ENCODE measurements around the gene COL4A5. TPM values are rescaled to one million over a fixed set of nuclear protein-coding genes. Genes with fewer than 3 reads are reported as not detected.

COL4A5 gene
- total RNA-seq, 2 experiments from 2014 or later: not detected

- Histone ChIP-seq H3K27me3 (ENCODE audit: control insufficient read depth in 1 of 2, insufficient read depth in 2 of 2, low read length in 2 of 2) (peaks cover 13 to 33% of the 10 kb centered on the region in 2 experiments), H3K4me1 (ENCODE audit: insufficient read depth, low read length) (no peaks in the 10 kb centered on the region), H3K36me3 (ENCODE audit: insufficient read depth, low read length) (no peaks in the 10 kb centered on the region), H3K27ac (ENCODE audit: low read depth in 1 of 2, low read length in 2 of 2) (no peak overlapping the region), H3K4me3 (ENCODE audit: low read length) (no peak overlapping the region), H3K9me3 (ENCODE audit: control insufficient read depth in 1 of 2, insufficient read depth in 1 of 2, low read length in 2 of 2) (peaks cover 0 to 13% of the 10 kb centered on the region in 2 experiments)
- H3K36me3 Mint-ChIP-seq (ENCODE audit: low read depth): no peaks in the 10 kb centered on the region
- H3K4me1 Mint-ChIP-seq (ENCODE audit: low read depth): no peaks in the 10 kb centered on the region
- H3K4me3 Mint-ChIP-seq: no peak overlapping the region
- no peak overlapping the region for H3K27ac Mint-ChIP-seq
- no peak for TF ChIP-seq CTCF (IDR thresholded peaks at IDR 0.05)
- CTCF ChIA-PET: no interaction called here
- H3K27me3 Mint-ChIP-seq: peaks cover 48% of the 10 kb centered on the region
- ATAC-seq (ENCODE audit: poor library complexity) (no peak), DNase-seq (no peak)
- H3K9me3 Mint-ChIP-seq: no peaks in the 10 kb centered on the region
- intact Hi-C loops (cut with DNase I, micrococcal nuclease): no loop called here
- POLR2A ChIA-PET: no interaction called here
Measured at GRCh38 chrX:108734426-108734825, 294.8 kb downstream of the COL4A5 start.

GRCh38 chrX:108735091-108735678 lies 295.5 kb downstream of the COL4A5 start:
- ATAC-seq (ENCODE audit: poor library complexity): no peak
- Mint-ChIP-seq H3K4me1 (ENCODE audit: low read depth) (no peaks in the 10 kb centered on the region), H3K36me3 (ENCODE audit: low read depth) (no peaks in the 10 kb centered on the region), H3K9me3 (no peaks in the 10 kb centered on the region), H3K27ac (no peak overlapping the region), H3K4me3 (no peak overlapping the region), H3K27me3 (peaks cover 47% of the 10 kb centered on the region)
- ChIA-PET POLR2A (no interaction called here), CTCF (no interaction called here)
- intact Hi-C loops (cut with DNase I, micrococcal nuclease): no loop called here
- Histone ChIP-seq H3K27me3 (ENCODE audit: control insufficient read depth in 1 of 2, insufficient read depth in 2 of 2, low read length in 2 of 2) (peaks cover 13 to 33% of the 10 kb centered on the region in 2 experiments), H3K36me3 (ENCODE audit: insufficient read depth, low read length) (no peaks in the 10 kb centered on the region), H3K27ac (ENCODE audit: low read depth in 1 of 2, low read length in 2 of 2) (no peak overlapping the region), H3K9me3 (ENCODE audit: control insufficient read depth in 1 of 2, insufficient read depth in 1 of 2, low read length in 2 of 2) (peaks cover 0 to 13% of the 10 kb centered on the region in 2 experiments), H3K4me1 (ENCODE audit: insufficient read depth, low read length) (no peaks in the 10 kb centered on the region), H3K4me3 (ENCODE audit: low read length) (no peak overlapping the region)
- DNase-seq: no peak
- no peak for TF ChIP-seq CTCF (IDR thresholded peaks at IDR 0.05)

- no peak overlapping the region for H3K27ac Mint-ChIP-seq
- no peaks in the 10 kb centered on the region for H3K36me3 ChIP-seq (ENCODE audit: insufficient read depth, low read length)
- DNase-seq (no peak), ATAC-seq (ENCODE audit: poor library complexity) (no peak)
- H3K36me3 Mint-ChIP-seq (ENCODE audit: low read depth): no peaks in the 10 kb centered on the region
- ChIA-PET POLR2A (no interaction called here), CTCF (no interaction called here)
- TF ChIP-seq CTCF (IDR thresholded peaks at IDR 0.05): no peak
- peaks cover 13 to 33% of the 10 kb centered on the region in 2 experiments for H3K27me3 ChIP-seq (ENCODE audit: control insufficient read depth in 1 of 2, insufficient read depth in 2 of 2, low read length in 2 of 2)
- peaks cover 0 to 13% of the 10 kb centered on the region in 2 experiments for H3K9me3 ChIP-seq (ENCODE audit: control insufficient read depth in 1 of 2, insufficient read depth in 1 of 2, low read length in 2 of 2)
- H3K4me1 ChIP-seq (ENCODE audit: insufficient read depth, low read length): no peaks in the 10 kb centered on the region
- peaks cover 46% of the 10 kb centered on the region for H3K27me3 Mint-ChIP-seq
- H3K9me3 Mint-ChIP-seq: no peaks in the 10 kb centered on the region
- H3K4me3 ChIP-seq (ENCODE audit: low read length): no peak overlapping the region
- H3K4me1 Mint-ChIP-seq (ENCODE audit: low read depth): no peaks in the 10 kb centered on the region
- H3K27ac ChIP-seq (ENCODE audit: low read depth in 1 of 2, low read length in 2 of 2): no peak overlapping the region
- H3K4me3 Mint-ChIP-seq: no peak overlapping the region
- intact Hi-C loops (cut with DNase I, micrococcal nuclease): no loop called here
Measured at GRCh38 chrX:108735679-108736508, 296.3 kb downstream of the COL4A5 start.
